SU-DHL-6 (cell line): Measurements from ENCODE around the gene UVSSA.
"Not testable (repeated sequence)": the region's sequence is repeated elsewhere in the genome, so short reads cannot be mapped to it uniquely, and the experiment has no call there.

Experiments
- CTCF ChIP-seq: fragments of 200-600 bp; sonication (generic); IDR thresholded peaks from one replicate; pipeline ENCODE4 v1.5.1; 2017; ENCODE audit warnings: antibody characterized with exemption, mild to moderate bottlenecking, low read length, moderate library complexity; ENCODE audit not compliant: insufficient read depth, poor library complexity, severe bottlenecking
- EZH2phosphoT487 ChIP-seq: fragments of 200-600 bp; sonication (generic), shearing (Covaris generic); conservative IDR thresholded peaks from 2 replicates; pipeline ENCODE4 v1.6.1; 2018; ENCODE audit warnings: mild to moderate bottlenecking, antibody characterized with exemption, low read length, moderate library complexity, mixed read lengths

GRCh38 chr4:1393363-1393762 is 46.4 kb downstream of the UVSSA start:
- TF ChIP-seq CTCF, EZH2phosphoT487: not testable (repeated sequence)
